Uterus (tissue), 2 donors: Measurements from ENCODE around the gene GLIS1.

Experiments
- POLR2A ChIP-seq, 2 donors: fragments of 450-650 bp; IDR thresholded peaks; one replicate each; pipeline ENCODE4 v1.6.1; 2016; ENCODE audit warnings: antibody characterized with exemption in 2 of 2, mild to moderate bottlenecking in 1 of 2, moderate library complexity in 1 of 2
- TF ChIP-seq, protein P1 (sequence below), 4 experiments: fragments of 200-600 bp in 2 of 4; fragments of 450-650 bp in 2 of 4; sonication (generic) in 2 of 4; IDR thresholded peaks; one replicate each; pipeline ENCODE4 v1.5.1; 2016 to 2019; ENCODE audit warnings: antibody characterized with exemption in 4 of 4, mild to moderate bottlenecking in 2 of 4, moderate library complexity in 1 of 4

DNA sequence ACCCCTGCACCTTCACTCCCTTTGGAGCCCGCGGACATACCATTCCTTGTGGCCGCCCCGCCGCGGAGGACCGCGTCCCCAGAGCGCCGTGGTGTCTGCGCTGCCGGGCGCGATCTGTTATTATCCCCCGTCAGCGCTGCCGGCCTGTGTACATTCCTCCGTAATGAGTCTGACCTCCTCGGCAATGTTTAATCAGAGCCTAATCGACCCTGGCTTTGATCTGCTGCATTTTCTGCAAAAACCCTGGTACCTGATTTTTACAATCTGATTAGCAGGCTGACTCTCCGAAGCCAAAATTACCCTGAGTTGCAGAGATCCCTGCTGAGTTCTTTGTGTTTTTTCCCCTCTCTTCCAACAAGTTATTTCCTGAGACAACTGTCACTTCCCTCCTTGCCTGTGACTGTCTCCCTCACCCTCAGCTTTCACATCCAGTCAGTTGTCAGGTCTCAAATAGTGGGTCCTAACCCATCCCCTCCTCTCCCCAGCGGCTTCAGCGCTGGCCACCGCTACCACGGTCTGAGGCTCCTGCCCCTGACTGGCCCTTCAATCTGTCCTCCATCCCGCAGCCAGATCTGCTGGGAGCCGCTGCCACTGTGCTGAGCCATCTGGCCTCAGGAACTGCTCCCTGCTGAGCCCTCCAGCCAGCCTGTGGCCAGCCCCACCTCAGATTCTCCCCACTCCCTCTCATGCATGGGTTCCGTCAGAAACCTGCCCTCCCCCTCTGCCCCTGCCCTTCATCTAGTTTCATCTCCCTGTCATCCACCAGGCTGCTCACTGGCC, 53.5 kb downstream of the GLIS1 start:
- TF ChIP-seq, protein P1, sequence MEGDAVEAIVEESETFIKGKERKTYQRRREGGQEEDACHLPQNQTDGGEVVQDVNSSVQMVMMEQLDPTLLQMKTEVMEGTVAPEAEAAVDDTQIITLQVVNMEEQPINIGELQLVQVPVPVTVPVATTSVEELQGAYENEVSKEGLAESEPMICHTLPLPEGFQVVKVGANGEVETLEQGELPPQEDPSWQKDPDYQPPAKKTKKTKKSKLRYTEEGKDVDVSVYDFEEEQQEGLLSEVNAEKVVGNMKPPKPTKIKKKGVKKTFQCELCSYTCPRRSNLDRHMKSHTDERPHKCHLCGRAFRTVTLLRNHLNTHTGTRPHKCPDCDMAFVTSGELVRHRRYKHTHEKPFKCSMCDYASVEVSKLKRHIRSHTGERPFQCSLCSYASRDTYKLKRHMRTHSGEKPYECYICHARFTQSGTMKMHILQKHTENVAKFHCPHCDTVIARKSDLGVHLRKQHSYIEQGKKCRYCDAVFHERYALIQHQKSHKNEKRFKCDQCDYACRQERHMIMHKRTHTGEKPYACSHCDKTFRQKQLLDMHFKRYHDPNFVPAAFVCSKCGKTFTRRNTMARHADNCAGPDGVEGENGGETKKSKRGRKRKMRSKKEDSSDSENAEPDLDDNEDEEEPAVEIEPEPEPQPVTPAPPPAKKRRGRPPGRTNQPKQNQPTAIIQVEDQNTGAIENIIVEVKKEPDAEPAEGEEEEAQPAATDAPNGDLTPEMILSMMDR (IDR thresholded peaks at IDR 0.05), result no peak
- TF ChIP-seq POLR2A (IDR thresholded peaks at IDR 0.05), result no peak
